VCaP (cell line): ENCODE measurements around the gene SNRNP27.

ENCODE experiments used
- H3K27ac ChIP-seq: fragments of 450-650 bp; 2 replicates; pipeline ENCODE4 v1.5.1; 2017
- TF ChIP-seq, protein P1 (sequence below): fragments of 450-650 bp; conservative IDR thresholded peaks from 2 replicates; pipeline ENCODE4 v1.5.1; 2017; ENCODE audit warnings: mild to moderate bottlenecking, moderate library complexity

The SNRNP27 gene, protein sequence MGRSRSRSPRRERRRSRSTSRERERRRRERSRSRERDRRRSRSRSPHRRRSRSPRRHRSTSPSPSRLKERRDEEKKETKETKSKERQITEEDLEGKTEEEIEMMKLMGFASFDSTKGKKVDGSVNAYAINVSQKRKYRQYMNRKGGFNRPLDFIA

DNA sequence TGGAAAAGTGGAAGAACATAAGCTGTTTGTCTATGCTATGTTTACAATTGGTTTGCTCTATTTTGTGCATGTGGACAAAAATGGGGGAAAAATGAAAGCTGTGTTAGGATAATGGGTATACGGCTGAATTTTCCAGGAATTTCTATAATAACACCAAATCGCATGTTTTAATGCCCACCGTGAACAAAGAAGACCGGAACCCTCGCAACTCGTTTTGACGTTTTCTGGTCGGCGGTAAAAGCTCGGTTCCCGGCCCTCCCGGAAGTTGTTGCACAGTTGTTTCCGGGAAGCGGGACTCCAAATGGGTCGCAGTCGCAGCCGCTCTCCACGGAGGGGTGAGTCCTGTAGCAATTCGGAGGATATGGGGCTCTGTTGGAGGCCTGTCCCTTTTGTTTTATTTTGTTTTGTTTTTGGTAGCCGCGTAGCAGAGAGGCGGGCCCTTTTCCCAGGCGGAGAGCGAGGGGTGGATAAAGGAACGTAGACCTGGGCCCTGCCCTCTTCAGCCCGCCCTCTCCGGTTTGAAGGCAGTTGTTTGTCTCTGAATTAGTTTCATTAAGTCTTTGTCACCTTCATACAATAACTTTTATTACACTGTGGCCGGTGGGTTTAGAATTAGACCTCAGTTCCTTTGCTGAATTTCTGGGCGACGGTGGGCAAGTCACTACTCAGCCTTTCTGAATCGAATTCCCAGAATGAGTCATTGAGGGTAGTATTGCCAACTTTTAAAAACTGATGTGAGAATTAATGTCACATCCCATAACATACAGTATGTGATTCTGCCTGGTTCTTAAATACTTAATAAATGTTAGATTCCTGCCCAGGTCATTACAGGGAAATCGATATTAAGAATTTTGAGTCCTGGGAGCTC lies at the start of gene SNRNP27:
SNRNP27 (plus strand) TSS at position 273 of the 868 bp plus-strand sequence; CDS start at position 302, 29 bp downstream.
- TF ChIP-seq, protein P1, sequence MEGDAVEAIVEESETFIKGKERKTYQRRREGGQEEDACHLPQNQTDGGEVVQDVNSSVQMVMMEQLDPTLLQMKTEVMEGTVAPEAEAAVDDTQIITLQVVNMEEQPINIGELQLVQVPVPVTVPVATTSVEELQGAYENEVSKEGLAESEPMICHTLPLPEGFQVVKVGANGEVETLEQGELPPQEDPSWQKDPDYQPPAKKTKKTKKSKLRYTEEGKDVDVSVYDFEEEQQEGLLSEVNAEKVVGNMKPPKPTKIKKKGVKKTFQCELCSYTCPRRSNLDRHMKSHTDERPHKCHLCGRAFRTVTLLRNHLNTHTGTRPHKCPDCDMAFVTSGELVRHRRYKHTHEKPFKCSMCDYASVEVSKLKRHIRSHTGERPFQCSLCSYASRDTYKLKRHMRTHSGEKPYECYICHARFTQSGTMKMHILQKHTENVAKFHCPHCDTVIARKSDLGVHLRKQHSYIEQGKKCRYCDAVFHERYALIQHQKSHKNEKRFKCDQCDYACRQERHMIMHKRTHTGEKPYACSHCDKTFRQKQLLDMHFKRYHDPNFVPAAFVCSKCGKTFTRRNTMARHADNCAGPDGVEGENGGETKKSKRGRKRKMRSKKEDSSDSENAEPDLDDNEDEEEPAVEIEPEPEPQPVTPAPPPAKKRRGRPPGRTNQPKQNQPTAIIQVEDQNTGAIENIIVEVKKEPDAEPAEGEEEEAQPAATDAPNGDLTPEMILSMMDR, result no peak
- peak within 1 kb of the TSS; percentile 73 for H3K27ac ChIP-seq

DNA sequence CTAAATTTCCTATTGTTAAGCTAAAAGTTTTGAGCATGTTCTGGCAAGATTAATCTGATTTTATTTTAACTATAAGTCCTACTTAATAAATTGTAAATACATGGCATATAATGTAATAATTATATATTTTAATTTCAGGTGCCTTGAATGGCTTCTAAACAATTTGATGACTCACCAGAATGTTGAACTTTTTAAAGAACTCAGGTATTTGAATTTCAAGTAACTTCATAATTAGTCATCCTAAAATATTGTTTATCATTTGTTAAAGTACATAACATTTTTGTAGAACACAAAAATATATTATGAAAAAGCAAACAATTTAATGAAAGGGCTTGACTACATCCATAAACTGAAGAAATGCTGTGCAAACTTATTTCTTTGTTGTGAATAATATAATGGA lies 49.8 kb upstream of the SNRNP27 start:
- TF ChIP-seq, protein P1, result no peak
- H3K27ac ChIP-seq, result no peak overlapping the region

DNA sequence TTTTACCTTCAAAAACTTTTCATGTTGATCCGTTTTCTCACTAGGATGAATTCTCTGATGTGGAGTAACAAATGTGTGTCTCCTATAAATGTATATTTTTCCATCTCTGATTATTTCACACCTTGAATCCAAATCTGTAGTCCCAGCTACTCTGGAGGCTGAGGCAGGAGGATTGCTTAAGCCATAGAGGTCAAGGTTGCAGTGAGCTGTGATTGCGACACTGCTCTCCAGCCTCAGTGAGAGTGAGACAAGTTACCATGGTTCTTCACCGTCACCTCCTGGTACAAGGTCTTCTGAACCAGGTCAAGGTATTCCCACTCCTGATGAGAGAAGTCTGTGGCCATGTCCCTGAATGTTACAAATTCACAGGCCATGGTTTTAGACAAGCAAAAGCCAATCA lies 49.2 kb upstream of the SNRNP27 start:
- no peak overlapping the region for H3K27ac ChIP-seq
- TF ChIP-seq, protein P1, result no peak

DNA sequence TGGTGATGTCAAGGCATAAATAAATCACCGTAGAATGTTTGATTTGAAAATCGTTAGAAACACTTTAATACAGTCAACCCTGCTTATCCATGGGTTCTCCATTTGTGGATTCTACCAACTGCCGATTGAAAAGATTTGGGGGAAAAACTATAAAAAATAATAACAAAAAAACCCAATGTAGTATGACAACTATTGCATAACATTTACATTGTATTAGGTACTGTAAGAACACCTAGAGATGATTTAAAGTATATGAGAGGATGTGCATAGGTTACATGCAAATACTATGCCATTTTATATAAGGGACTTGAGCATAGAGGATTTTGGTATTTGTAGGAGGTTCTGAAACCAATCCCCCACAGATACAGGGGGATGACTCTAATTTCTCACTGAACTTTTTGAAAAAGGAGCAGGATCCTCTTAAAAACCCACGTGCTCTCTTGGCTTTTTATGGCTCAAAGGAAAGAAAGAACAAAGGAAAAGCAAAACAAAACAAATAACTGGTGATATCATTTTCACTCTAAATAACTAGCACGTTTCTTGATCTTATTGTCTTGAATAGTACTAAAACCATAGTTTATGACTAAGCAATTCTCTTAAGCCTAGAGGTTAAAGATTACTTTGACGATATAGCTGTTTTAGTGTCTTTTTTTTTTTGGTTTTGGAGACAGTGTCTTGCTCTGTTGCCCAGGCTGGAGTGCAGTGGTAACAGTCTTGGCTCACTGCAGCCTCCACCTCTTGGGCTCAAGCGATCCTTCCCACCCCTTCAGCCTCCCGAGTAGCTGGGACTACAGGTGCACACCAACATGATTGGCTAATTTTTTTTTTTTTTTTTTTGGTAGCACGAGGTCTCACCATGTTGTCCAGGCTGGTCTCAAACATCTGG lies 47.3 kb upstream of the SNRNP27 start:
- no peak overlapping the region for H3K27ac ChIP-seq
- TF ChIP-seq, protein P1, result no peak

DNA sequence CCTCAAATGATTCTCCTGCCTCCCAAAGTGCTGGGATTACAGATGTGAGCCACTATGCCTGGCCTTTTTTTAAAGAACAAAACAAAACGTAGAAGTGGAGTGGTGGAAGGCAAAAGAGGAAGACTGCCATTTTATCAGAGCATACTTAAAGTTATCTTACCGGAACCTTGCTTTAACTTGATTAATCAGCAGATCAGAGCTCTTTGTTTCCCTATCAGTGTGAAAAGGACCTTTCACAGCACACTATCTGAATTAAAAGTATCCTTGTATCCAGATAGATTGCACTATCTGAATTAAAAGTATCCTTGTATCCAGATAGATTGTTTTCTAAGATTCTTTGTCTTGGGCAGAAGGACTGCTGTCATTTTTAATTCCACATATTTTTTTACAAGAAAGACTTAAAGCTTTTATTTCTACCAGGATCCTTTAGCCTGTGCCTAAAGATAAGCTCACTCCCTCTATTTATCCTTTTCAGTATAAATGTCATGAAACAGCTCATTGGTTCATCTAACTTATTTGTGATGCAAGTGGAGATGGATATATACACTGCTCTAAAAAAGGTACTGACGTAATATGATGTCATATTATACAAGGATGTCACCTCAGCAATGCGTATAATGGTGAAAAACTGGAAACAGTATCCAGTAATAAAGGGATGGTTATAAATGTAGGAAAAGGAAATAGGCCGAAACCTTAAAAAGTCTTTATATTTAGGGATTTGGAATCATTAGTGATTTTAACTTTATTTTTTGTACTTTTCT lies 46.5 kb upstream of the SNRNP27 start:
- TF ChIP-seq, protein P1, result no peak
- H3K27ac ChIP-seq, result no peak overlapping the region

DNA sequence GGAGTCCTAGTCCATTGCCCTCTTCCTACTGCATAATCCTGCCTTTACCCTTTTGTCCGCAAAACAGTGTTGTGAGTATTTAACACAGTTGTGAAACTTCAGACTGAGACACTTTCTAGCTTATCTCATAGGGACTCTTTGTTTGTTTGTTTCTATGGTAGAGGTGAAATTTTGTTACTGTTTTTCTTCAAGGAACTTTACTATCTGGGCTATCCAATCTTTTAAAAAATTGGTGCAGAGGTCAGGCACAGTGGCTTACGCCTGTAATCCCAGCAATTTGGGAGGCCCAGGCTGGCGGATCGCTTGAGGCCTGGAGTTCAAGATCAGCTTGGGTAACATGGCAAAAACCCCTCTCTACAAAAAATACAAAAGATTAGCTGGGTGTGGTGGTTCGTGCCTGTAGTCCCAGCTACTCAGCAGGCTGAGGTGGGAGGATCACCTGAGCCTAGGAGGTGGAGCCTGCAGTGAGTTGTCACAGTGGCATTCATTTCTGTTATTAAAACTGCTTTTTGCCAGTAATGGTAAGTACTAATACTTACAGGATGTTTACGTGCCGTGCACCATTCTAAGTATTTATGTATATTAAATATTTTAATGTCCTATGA lies 45.5 kb upstream of the SNRNP27 start:
- no peak overlapping the region for H3K27ac ChIP-seq
- TF ChIP-seq, protein P1, result no peak
